GM15510 (cell line): ENCODE measurements around the gene FBLN2.

ENCODE experiments used
- POLR2A ChIP-seq: IDR thresholded peaks from 3 replicates; pipeline ENCODE4 v1.6.1; 2011; ENCODE audit warnings: borderline replicate concordance; ENCODE audit not compliant: insufficient read length; ENCODE audit errors: extremely low read depth

Gene FBLN2

DNA sequence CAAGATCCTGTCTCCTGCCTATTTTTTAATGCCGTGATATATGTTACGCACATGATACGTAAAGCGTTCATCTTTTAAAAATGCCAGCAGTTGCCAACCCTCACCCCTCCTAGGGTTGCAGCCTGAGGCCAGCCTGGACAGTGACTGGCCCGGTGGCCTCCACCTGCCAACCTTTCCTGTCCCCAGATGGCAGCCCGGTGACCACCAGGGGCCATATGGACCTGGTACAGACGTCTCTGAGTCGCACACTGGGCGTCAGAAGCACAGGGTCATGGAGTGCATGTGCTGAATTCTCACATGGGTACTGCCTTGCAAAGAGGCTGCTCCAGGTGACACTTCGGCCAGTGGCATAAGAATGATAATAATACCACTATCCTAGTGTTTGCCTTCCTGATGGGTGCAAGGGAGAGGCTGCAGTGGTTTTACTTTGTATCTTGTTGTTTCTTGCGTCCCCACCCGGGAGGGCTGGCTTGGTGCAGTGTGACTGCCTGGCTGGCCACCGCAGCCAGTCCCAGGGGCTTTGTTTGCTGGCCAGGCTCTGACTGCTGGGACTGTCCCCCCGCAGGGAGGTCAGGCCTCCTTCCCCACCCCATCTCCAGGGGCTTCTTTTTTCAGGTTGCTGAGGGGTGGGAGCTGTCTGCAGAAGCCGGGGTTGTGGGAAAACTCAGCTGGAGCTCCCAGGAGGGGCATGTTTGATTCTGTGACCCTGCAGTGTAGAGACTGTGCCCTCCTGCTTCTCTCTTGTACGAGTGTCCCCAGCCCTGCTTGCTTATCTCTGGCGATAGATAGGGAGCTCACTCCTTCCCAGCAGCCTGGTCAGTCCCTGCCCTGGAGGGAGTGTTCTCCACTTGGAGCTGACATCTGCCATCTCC lies 16.9 kb downstream of the FBLN2 start:
- TF ChIP-seq POLR2A: no peak

DNA sequence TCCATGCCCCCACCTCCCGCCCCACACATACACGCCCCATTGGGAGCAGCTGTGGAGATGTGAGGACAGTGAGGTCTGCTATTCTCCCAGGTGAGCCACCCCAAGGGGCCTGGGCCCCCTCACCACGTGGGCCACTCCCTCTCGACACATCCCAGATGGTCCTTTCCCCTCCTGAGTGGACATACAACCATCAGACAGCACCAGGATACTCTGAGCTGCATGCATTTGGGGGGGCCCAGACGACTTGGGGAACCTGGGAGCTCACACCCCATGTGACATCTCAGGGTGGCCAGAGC lies 17.5 kb downstream of the FBLN2 start:
- no peak for TF ChIP-seq POLR2A

DNA sequence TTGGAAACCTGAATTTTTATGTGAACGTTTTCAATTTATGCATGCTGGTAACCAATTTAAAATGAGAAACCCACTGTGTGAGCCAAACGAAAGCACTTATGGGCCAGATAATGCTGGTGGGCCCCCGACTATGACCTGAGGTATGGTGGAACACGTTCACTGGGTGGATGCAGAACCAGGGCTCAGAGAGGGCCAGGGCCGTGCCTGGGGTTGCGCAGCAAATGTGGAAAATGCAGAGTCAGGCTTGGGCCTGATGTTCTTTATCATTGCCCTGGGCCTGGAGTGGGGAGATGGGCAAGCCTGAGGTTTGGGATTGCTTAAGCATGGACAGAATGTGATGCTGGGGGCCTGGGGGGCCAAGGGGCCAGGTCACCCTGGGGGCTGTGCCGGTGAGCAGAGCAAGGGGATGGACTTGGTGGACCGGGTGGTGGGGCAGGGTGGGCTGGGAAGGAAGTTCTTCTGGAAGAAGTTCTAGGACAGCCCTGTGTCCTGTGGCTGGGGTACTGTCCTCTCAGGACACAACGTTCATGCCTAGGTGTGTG lies 17.9 kb downstream of the FBLN2 start:
- TF ChIP-seq POLR2A: no peak

DNA sequence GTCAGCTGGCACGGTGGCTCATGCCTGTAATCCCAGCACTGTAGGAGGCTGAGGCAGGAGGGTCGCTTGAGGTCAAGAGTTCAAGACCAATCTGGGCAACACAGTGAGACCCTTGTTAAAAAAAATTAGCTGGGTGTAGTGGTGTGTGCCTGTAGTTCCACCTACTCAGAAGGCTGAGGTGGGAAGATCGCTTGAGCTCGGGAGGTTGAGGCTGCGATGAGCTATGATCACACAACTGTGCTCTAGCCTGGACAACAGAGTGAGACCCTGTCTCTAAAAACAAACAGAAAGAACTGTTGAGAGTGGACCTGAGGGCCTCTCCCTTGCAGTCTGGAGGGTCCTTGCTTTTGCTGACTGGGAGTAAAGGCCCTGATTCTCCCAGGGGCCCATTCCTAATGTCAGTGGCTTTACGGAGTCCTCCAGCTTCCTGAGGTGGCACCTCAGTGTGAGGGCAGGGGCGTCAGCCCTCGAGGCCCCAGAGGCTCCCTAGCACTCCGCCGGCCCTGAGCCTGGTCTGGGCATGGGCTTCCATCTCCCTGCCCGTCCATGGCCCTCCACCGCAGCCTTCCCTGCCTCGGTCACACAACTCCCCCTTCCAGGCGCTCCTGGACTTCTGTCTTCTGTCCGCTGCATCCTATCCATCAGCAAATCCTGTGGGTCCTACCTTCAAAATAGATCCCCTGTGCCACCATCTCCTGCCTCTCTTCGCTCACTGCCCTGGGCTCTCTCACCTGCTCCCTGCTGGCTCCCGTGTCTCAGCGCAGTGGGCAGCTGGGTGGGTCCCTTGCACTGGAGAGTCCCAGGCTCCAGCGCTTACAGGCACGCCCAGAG lies 19.0 kb downstream of the FBLN2 start:
- no peak for TF ChIP-seq POLR2A

DNA sequence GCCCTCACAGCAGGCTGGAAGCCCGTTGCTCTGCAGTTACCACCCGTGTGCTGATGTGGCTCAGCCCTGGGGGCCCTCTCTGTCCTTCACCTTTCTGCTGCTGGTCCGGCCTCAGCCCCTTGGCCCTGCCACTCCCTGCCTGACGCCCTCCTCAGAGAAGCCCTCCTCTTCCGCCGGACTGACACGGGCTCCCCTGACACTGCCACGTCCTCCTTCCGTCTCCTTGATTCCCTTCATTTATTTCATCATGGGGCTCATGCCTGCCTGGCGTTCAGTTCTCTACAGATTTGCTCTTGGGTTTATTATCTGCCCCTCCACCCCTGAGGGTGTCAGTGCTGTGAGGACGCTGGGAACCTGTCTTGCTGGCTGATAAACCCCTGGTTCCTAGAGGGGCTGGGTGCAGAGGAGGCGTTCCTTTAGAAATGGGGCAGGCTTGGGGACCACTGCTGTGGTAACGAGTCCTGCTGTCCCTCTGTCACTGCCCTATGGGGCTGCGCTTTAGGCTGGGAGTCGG lies 19.6 kb downstream of the FBLN2 start:
- no peak for TF ChIP-seq POLR2A

DNA sequence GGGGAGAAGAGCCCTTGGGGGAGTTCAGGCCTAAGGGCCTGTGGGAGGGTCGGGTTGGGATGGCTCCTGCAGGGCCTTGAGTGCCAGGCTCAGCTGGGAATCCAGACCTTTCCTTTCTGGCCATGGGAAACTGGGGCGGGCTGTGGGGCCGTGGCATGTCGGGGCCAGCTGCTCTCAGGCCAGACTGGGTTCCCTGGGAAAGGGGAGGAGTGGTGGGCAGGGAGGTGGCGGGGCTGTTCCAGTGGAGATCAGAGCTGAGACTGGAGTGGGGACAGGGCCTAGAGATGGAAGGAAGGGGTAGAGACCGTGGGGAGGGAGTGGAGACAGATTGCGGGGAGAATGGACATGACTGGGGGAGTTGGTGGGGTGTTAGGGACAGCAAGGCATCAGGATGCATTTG lies 20.3 kb downstream of the FBLN2 start:
- no peak for TF ChIP-seq POLR2A

DNA sequence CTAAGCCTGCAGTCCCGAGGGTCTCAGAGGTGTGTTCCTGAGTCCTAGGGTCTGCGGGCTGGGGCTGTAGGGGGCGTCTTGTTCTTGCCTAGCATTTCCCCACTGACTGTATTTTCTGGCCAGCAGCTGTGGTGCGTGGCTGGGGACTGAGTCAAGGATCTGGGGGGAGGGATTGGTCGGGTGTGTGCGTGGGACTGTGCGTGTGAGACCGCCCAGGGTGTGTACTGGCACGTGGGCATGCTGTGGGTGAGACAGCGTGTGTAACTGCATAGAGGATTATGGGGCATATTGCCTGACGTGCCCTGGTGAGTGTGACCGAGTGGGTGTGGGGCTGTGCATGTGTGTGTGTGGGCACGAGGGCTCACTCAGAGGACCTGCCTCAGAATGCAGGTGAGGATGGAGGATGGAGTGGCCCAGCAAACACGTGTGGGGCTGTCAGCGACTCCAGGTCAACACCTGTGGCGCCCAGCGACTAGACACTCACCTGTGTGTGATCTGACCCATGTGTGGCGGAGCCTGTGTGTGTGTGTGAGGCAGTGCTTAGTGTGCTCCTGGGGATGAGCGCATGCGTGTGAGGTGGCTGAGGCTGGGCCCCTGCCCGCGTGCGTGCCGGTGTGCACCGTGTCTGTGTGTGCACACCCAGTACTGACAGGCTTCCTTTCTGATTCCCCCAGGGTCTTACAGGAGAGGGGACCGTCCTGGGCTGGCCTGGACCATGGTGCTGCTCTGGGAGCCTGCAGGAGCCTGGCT lies 20.9 kb downstream of the FBLN2 start:
- no peak for TF ChIP-seq POLR2A

DNA sequence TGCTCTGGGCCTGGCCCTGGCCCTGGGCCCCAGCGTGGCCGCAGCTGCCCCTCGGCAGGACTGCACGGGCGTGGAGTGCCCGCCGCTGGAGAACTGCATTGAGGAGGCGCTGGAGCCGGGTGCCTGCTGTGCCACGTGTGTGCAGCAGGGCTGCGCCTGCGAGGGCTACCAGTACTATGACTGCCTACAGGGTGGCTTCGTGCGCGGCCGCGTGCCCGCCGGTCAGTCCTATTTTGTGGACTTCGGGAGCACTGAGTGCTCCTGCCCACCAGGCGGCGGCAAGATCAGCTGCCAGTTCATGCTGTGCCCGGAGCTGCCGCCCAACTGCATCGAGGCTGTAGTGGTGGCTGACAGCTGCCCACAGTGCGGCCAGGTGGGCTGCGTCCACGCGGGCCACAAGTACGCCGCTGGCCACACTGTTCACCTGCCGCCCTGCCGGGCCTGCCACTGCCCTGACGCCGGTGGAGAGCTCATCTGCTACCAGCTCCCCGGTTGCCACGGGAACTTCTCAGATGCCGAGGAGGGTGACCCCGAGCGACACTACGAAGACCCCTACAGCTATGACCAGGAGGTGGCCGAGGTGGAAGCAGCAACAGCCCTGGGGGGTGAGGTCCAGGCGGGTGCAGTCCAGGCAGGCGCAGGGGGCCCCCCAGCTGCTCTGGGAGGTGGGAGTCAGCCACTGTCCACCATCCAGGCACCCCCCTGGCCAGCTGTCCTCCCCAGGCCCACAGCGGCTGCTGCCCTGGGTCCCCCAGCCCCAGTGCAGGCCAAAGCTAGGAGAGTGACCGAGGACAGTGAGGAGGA lies 21.7 kb downstream of the FBLN2 start:
- TF ChIP-seq POLR2A: no peak

DNA sequence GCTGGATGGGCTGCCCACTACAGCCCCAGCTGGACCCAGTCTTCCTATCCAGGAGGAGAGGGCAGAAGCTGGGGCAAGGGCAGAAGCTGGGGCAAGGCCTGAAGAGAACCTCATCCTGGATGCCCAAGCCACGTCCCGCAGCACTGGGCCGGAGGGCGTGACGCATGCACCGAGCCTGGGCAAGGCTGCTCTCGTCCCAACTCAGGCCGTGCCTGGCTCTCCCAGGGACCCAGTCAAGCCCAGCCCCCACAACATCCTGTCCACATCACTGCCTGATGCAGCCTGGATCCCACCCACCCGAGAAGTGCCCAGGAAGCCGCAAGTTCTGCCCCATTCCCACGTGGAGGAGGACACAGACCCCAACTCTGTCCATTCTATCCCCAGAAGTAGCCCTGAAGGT lies 22.3 kb downstream of the FBLN2 start:
- no peak for TF ChIP-seq POLR2A

DNA sequence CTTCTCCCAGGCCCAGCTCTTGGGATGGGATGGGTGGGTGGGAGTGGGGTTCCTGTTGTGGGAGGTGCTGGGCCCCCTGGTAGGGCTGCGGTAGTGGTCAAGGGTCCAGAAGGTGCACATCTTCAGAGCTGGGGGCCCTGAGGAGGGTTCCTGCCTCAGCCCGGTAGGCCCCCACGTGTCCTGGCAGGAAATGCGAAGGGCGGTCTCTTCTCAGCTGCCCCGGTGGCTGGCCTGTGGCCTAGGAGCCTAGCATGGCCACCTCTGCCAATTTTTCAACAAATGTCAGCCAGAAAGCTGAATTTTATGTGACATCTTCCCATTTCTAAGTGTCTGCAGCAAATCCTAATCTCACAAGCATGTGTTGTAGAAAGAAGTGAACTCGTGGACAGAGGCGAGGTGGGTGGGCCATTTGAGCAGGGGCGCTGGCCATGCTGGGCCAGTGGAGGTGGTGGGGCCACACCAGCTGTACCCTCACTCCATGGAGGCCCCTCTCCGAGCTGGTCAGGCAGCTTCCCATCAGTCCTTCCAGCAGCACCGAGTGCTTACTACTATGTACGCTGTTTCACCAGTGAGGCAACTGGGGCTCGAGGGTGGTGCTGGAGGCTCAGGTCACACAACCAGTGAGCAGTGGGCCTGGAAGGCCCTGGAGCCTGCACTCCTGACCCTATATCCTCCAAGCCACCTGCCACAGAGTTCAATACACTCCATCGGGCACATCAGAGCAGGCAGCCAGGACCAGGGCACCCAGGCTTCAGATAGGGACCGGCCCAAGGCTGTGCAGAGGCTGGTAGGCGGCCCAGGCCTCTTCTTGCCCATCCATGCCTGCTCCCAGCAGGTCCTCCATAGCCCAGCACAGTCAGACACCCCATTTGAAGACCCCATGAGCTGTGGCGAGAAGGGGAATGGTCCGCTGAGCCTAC lies 23.2 kb downstream of the FBLN2 start:
- no peak for TF ChIP-seq POLR2A

DNA sequence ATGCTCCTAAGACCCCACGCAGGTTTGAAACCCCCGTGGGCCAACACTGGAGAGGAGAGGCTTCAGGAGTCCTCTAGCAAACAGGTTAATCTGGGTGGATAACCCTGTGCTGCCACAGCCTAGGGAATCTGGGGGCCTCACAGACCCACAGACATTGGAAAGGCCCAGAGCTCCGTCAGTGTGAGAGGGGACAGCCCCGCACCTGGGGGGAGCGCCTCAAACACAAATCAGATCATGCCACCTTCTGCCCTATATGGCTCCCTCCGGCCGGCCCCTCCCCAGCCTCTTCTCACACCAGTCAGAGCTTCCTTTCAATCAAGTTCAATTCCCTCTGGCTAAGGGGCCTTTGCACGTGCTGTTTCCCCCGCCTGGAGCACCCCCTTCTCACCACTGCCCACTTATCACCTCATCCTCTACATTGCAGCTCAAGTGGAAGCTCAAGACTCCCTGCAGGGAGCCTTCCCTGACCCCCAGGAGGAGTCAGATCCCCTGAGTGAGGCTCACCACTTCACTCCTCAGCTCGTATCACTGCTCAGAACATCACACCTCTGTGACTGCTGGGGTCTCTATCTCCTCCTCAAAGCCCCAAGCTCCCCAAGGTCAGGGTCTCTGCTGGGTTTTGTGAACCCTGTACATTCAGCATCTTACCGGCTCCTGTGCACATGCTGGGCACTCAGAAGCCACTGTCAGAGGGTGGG lies 24.1 kb downstream of the FBLN2 start:
- TF ChIP-seq POLR2A: no peak

DNA sequence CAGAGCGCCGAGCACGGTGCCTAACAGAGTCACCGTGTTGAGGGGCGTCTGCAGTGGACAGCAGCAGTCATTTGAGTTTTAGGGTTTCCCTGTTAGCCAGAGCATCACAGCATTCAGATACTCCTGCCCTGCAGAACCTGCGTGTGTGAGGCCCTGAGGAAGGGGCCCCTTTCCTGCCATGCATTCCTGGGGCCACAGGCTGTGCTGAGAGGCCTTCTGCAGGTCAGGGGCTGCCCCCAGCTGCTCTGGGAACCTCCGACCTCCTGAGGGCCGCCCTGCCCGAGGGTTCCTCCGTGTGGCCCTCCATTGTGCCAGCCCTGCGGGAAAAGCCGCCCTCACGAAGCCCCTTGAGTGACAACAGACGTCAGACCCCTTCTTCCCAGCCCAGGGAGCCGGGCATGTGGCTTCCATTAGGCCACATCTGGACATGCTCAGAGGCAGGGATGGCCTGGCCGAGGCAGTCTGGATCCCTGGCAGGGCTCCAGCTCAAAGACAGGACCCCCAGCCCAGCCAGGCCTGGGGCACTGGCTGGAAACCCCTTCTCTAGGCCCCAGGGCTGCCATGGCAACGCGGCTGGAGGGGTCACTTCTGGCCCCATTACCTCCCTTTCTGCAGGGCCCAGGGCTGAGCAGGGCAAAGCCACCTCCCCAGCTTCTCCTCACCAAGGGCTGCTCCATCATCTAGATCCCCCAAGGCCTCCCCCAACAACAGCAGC lies 25.3 kb downstream of the FBLN2 start:
- no peak for TF ChIP-seq POLR2A
